Endothelial cell of umbilical vein (primary cell): ENCODE results near the gene GTPBP2. TPM values are rescaled to one million over a fixed set of nuclear protein-coding genes. Genes with fewer than 3 reads are reported as not detected.

Experiments
- BruUV-seq: library from RNA; stranded (reverse); fragments of 400-500 nt; replicated peaks from 2 replicates; lab custom pipeline; 2021; lab: Mats Ljungman, UMichigan
- CTCF ChIA-PET: fragments of 300-600, 350-600 bp; sonication (Branson Sonifier 250); formaldehyde crosslinking; loops from one replicate; lab custom pipeline; 2021; ENCODE audit warnings: antibody characterized with exemption, inconsistent platforms; lab: Charles Lee
- POLR2A ChIA-PET: fragments of 300-600, 350-600 bp; sonication (Branson Sonifier 250); formaldehyde crosslinking; loops from one replicate; lab custom pipeline; 2021; ENCODE audit warnings: antibody characterized with exemption, inconsistent platforms; lab: Charles Lee
- DNase-seq: peaks from one replicate; pipeline ENCODE4 v3.0.0-alpha.2; 2011; ENCODE audit warnings: low read depth, low spot score
- FAIRE-seq: peaks from 2 replicates; lab custom pipeline; 2011; peaks lifted over from hg19 to GRCh38; lab: Jason Lieb, UNC
- H2AFZ ChIP-seq: 2 replicates; pipeline ENCODE4 v1.6.0; 2012; ENCODE audit warnings: low read depth, low read length, control low read depth, inconsistent platforms
- H3K27ac ChIP-seq: 2 replicates; pipeline ENCODE4 v1.5.1; 2011; ENCODE audit warnings: low read depth, mild to moderate bottlenecking, control low read depth, low read length, moderate library complexity; ENCODE audit not compliant: insufficient read depth
- H3K27me3 ChIP-seq, 2 experiments: 2 replicates each; pipeline versions ENCODE4 v1.6.0 to v1.6.1; 2011; ENCODE audit warnings: low read length in 2 of 2, mixed read lengths in 1 of 2; ENCODE audit not compliant: control insufficient read depth in 2 of 2, insufficient read depth in 2 of 2
- H3K36me3 ChIP-seq, 2 experiments: 2 replicates in 1 of 2; 3 replicates in 1 of 2; pipeline ENCODE4 v1.5.1; 2011; ENCODE audit warnings: low read length in 2 of 2, mild to moderate bottlenecking in 1 of 2, moderate library complexity in 1 of 2; ENCODE audit not compliant: control insufficient read depth in 2 of 2, insufficient read depth in 2 of 2; ENCODE audit errors: extremely low read depth in 1 of 2
- H3K4me1 ChIP-seq: 3 replicates; pipeline ENCODE4 v1.5.1; 2011; ENCODE audit warnings: mild to moderate bottlenecking, low read length; ENCODE audit not compliant: control insufficient read depth, insufficient read depth; ENCODE audit errors: extremely low read depth
- H3K4me2 ChIP-seq: 2 replicates; pipeline ENCODE4 v1.6.1; 2011; ENCODE audit warnings: low read length, control low read depth, mixed read lengths; ENCODE audit not compliant: insufficient read depth
- H3K4me3 ChIP-seq, 3 experiments: fragments of 200-600 bp in 1 of 3; sonication (generic), shearing (Covaris generic) in 1 of 3; replicated peaks in 1 of 3; 2 replicates each; pipeline ENCODE4 v1.5.1; 2011 to 2016; ENCODE audit warnings: control low read depth in 3 of 3, low read length in 3 of 3, mild to moderate bottlenecking in 2 of 3, inconsistent platforms in 1 of 3, low read depth in 1 of 3, moderate library complexity in 1 of 3; ENCODE audit not compliant: insufficient read depth in 1 of 3
- H3K79me2 ChIP-seq: 2 replicates; pipeline ENCODE4 v1.6.0; 2012; ENCODE audit warnings: low read length, inconsistent platforms; ENCODE audit not compliant: control insufficient read depth, insufficient read depth
- H3K9ac ChIP-seq: replicated peaks from 2 replicates; pipeline ENCODE3; 2011; ENCODE audit warnings: low read length, control low read depth; ENCODE audit not compliant: insufficient read depth; ENCODE audit errors: extremely low read depth
- H3K9me1 ChIP-seq: replicated peaks from 3 replicates; pipeline ENCODE4 v1.6.0; 2011; ENCODE audit warnings: mild to moderate bottlenecking, low read length; ENCODE audit not compliant: control insufficient read depth, insufficient read depth; ENCODE audit errors: extremely low read depth
- H3K9me3 ChIP-seq: replicated peaks from 2 replicates; pipeline ENCODE4 v1.5.1; 2012; ENCODE audit warnings: low read length, inconsistent platforms; ENCODE audit not compliant: control insufficient read depth, insufficient read depth
- H4K20me1 ChIP-seq: replicated peaks from 2 replicates; pipeline ENCODE3; 2011; ENCODE audit warnings: mild to moderate bottlenecking, low read length; ENCODE audit not compliant: control insufficient read depth, insufficient read depth; ENCODE audit errors: extremely low read depth
- CTCF ChIP-seq, 2 donors: IDR thresholded peaks; 1 replicate in 1 of 2; 2 replicates in 1 of 2; pipeline ENCODE4 v1.5.1; 2011; ENCODE audit warnings: low read length in 2 of 2, mild to moderate bottlenecking in 2 of 2, moderate library complexity in 2 of 2, control low read depth in 1 of 2, inconsistent platforms in 1 of 2, low read depth in 1 of 2; ENCODE audit not compliant: insufficient read depth in 1 of 2; ENCODE audit errors: extremely low read depth in 1 of 2
- EZH2 ChIP-seq: IDR thresholded peaks from 2 replicates; pipeline ENCODE4 v1.6.1; 2012; ENCODE audit warnings: borderline replicate concordance, low read depth, mild to moderate bottlenecking, moderate library complexity, low read length, inconsistent platforms; ENCODE audit not compliant: severe bottlenecking
- FOS ChIP-seq: IDR thresholded peaks from 2 replicates; pipeline ENCODE4 v1.6.1; 2011; ENCODE audit warnings: mild to moderate bottlenecking, low read length, moderate library complexity, borderline replicate concordance; ENCODE audit not compliant: insufficient read depth
- GATA2 ChIP-seq: IDR thresholded peaks from 2 replicates; pipeline ENCODE4 v1.7.0; 2011; ENCODE audit warnings: low read depth, mild to moderate bottlenecking, moderate library complexity, mixed read lengths, low read length; ENCODE audit not compliant: insufficient read length, insufficient read depth
- MAX ChIP-seq: IDR thresholded peaks from 2 replicates; pipeline ENCODE4 v1.6.1; 2011; ENCODE audit not compliant: insufficient read depth, insufficient read length
- POLR2A ChIP-seq: IDR thresholded peaks from 2 replicates; pipeline ENCODE4 v1.6.1; 2012; ENCODE audit warnings: low read depth, mild to moderate bottlenecking, control low read depth, low read length
- dilution Hi-C: fragments of 300-500 bp; cut with MboI; formaldehyde crosslinking; loops from one replicate; pipeline ENCODE4 v1.15.0; 2019; ENCODE audit warnings: low sequenced_read_pairs; ENCODE audit not compliant: extremely low pct_ligation_motif_present
- intact Hi-C: fragments of 100-400 bp; cut with micrococcal nuclease; formaldehyde crosslinking; loops from one replicate; pipeline ENCODE4 v1.10.0; 2022
- polyA plus RNA-seq, 4 experiments: library from polyadenylated mRNA; depleted of rRNA in 3 of 4; stranded (reverse) in 3 of 4; unstranded in 1 of 4; fragments of >200 nt; gene quantifications; 2 replicates each; pipeline versions ENCODE4 v1.2.1 to v1.2.3, GENCODE V29; 2011 to 2012; ENCODE audit warnings: missing spikeins in 1 of 4
- total RNA-seq: library from RNA; stranded (reverse); gene quantifications from 2 replicates; pipeline ENCODE4 v1.2.3, GENCODE V29; 2021

Gene GTPBP2
- total and polyA plus RNA-seq, 2 donors (not counting 3 experiments of a cell fraction or from before 2014, with no cell fraction given): 87.1 to 112 TPM

- H2AFZ ChIP-seq: no peak overlapping the region
- peak; percentile 24 for TF ChIP-seq FOS
- no peak for TF ChIP-seq POLR2A
- no peak for TF ChIP-seq CTCF (IDR thresholded peaks at IDR 0.05; ENCODE audit: extremely low read depth in 1 of 2, insufficient read depth in 1 of 2, low read depth in 1 of 2, low read length in 2 of 2)
- no peak overlapping the region for H3K9ac ChIP-seq
- peaks cover 2% of the 10 kb centered on the region for H3K4me1 ChIP-seq
- intact Hi-C loops (no loop called here), dilution Hi-C loops (no loop called here)
- H3K27me3 ChIP-seq: no peaks in the 10 kb centered on the region
- CTCF ChIA-PET: interaction anchor here (1.7 kb wide), 1 partner anchor 475 kb away, joined by 6 read pairs; no protein-coding TSS in a partner anchor
- H3K9me1 ChIP-seq: no peaks in the 10 kb centered on the region
- H4K20me1 ChIP-seq: no peaks in the 10 kb centered on the region
- H3K4me3 ChIP-seq: no peak overlapping the region
- H3K27ac ChIP-seq: no peak overlapping the region
- POLR2A ChIA-PET: no interaction called here
- FAIRE-seq (peak; percentile 68), DNase-seq (peak; percentile 61)
- H3K79me2 ChIP-seq: no peaks in the 10 kb centered on the region
- no peak overlapping the region for H3K4me2 ChIP-seq
- BruUV-seq: no TSS peak
- peaks cover 2 to 9% of the 10 kb centered on the region in 2 experiments for H3K36me3 ChIP-seq
- no peaks in the 10 kb centered on the region for H3K9me3 ChIP-seq
Measured at GRCh38 chr6:43604174-43604573, 24.9 kb downstream of the GTPBP2 start.

- dilution Hi-C loops: no loop called here
- H2AFZ ChIP-seq: no peak overlapping the region
- H3K9ac ChIP-seq: no peak overlapping the region
- ChIA-PET POLR2A (interaction anchor here (0.6 kb wide), 1 partner anchor 10 kb away, joined by 4 read pairs; no protein-coding TSS in a partner anchor), CTCF (interaction anchor here (1.4 kb wide), 1 partner anchor 8 kb away, joined by 5 read pairs; no protein-coding TSS in a partner anchor)
- peaks cover 2% of the 10 kb centered on the region for H3K4me1 ChIP-seq
- intact Hi-C loops: no loop called here
- H4K20me1 ChIP-seq: no peaks in the 10 kb centered on the region
- no peaks in the 10 kb centered on the region for H3K79me2 ChIP-seq
- no peak overlapping the region for H3K4me2 ChIP-seq
- H3K9me1 ChIP-seq: peaks cover 2% of the 10 kb centered on the region
- peaks cover 2 to 9% of the 10 kb centered on the region in 2 experiments for H3K36me3 ChIP-seq
- H3K27ac ChIP-seq: no peak overlapping the region
- TF ChIP-seq FOS (no peak), EZH2 (no peak), MAX (no peak), GATA2 (no peak), CTCF (IDR thresholded peaks at IDR 0.05; ENCODE audit: extremely low read depth in 1 of 2, insufficient read depth in 1 of 2, low read depth in 1 of 2, low read length in 2 of 2) (no peak), POLR2A (no peak)
- H3K9me3 ChIP-seq: no peaks in the 10 kb centered on the region
- no peak overlapping the region for H3K4me3 ChIP-seq
- H3K27me3 ChIP-seq: no peaks in the 10 kb centered on the region
- DNase-seq: no peak
- no peak for FAIRE-seq
- BruUV-seq: no TSS peak
Measured at GRCh38 chr6:43600595-43600994, 28.5 kb downstream of the GTPBP2 start.
